ENCODE measurements around the gene PPCDC.
"Not testable (repeated sequence)": the region's sequence is repeated elsewhere in the genome, so short reads cannot be mapped to it uniquely, and the experiment has no call there.

The PPCDC gene

DNA sequence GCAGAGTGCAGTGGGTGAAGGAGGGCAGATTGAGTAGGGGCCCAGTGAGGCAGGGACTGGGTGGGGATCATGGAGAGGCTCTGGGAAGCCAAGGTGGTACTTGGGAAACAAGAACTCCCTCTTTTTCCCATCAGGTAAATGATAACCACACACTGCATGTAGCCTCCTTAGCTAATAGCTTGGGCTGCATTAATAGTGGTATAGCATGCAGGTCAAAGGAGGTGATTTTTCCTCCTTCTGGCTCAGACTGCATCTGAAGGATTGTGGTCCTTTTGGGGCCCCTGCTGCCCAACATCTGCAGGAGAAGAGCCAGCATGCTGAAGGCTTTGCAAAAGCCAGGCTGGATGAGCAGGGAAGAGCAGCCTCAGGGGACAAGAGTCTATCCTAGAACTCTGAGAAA is 45.4 kb downstream of the PPCDC start:
- DNase-seq (ENCODE audit: low spot score), result no peak

GRCh38 chr15:75069301-75069925 is 46.0 kb downstream of the PPCDC start:
- no peak for DNase-seq (ENCODE audit: low spot score)

- DNase-seq (ENCODE audit: low spot score), result no peak
Observed at GRCh38 chr15:75070674-75071073, 47.3 kb downstream of the PPCDC start.

DNA sequence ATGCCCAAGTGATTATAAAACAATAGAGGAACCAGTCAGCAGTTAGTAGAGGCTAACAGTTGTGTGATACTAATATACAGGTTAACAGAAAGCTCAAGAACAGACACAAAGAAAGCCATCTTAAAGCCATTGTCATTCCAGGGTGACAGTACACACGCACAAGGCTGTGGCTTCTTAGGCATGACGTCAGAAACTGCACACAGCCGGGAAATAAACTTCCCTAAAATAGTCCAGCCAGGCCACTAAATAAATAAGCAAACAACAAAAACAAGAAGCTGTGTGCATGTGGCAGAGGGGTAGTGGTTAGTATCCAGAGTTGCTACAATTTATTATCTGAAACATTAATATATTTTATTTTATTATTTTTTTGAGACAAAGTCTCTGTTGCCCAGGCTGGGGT is 49.8 kb downstream of the PPCDC start:
- no peak for DNase-seq (ENCODE audit: low spot score)

- no peak for DNase-seq (ENCODE audit: low spot score)
Observed at GRCh38 chr15:75076277-75076676, 52.9 kb downstream of the PPCDC start.

DNA sequence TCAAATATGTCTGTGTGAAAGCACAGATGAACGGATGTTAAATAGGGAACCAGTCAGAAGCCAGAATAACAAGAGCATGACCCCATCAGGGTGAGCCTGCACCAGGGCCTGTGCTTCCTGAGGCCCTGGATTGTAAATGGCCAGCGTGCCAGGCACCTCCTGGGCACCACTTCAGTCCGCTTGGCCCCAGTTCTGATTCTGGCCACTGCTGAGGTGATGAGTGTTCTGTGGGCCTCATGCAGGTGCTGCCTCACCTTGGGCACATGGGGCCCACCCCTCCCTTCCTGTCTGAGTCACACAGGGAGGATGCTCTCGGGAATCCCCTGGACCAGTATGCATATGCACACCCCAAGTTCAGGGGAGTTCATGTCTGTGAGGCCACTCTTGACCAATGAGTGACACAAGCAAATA is 54.2 kb downstream of the PPCDC start:
- not testable (repeated sequence) for DNase-seq (ENCODE audit: low spot score)

- no peak for DNase-seq (ENCODE audit: low spot score)
Observed at GRCh38 chr15:75081150-75081549, 57.8 kb downstream of the PPCDC start.

- DNase-seq (ENCODE audit: low spot score), result no peak
Observed at GRCh38 chr15:75082689-75083088, 59.3 kb downstream of the PPCDC start.

DNA sequence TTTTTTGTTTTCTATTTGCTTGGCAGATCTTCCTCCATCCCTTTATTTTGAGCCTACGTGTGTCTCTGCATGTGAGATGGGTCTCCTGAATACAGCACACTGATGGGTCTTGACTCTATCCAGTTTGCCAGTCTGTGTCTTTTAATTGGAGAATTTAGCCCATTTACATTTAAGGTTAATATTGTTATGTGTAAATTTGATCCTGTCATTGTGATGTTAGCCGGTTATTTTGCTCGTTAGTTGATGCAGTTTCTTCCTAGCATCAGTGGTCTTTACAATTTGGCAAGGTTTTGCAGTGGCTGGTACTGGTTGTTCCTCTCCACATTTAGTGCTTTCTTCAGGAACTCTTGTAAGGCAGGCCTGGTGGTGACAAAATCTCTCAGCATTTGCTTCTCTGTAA is 62.3 kb downstream of the PPCDC start:
- not testable (repeated sequence) for DNase-seq (ENCODE audit: low spot score)

DNA sequence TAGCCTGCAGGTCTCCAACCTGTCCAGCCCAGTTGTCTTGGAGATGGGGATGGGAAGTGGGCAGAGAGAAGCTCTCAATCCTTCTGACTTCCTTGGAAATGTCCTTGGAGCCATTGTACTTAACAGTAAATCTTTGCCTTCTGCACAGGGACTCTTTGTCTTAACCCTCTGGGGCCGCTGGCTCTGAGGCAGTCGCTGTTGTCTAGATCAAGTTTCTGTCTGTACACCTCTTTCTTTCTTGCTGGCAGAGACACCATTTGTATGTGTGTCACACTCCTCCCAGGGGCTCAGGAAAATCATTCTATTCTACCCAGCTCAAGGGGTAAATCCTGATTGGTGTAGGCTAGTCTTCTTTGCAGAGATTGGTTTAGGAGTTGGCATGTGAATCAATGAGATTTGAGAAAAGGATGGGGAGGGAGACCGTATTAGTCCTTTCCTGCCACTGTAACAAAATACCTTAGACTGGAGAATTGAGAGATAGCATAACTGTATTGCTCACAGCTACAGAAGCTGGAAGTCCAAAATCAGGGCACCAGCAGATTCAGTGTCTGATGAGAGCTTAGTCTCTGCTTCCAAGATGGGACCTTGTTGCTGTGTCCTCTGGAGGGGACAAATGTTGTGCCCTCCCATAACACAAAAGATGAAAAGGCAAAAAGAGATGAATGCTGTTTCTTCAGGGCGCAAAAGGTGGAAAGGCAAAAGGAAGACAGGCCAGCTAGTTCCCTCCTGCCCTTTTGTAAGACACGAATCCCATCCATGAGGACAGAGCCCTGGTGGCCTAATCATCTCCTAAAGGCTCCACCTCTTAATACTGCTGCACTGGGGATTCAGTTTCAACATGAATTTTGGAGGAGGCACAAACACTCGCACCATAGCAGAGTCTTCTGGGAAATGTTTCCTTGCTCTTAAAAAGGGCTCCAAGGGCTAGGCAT is 66.3 kb downstream of the PPCDC start:
- DNase-seq (ENCODE audit: low spot score), result no peak

GRCh38 chr15:75090388-75090734 is 67.0 kb downstream of the PPCDC start:
- no peak for DNase-seq (ENCODE audit: low spot score)

DNA sequence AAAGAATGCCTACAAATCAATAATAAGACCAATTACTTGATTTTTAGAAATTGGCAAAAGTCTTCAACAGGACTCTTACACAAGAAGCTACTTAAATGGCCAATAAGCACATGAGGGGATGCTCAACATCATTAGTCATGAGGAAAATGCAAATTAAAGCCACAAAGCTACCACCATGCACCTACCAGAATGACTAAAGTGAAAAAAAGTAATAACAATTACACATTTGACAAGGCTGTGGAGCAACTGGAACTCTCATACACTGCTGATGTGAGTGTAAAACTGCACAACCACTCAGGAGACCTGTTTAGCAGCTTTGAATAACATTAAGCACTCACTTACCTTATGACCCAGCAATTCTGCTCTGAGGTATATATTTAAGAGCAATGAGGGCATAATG is 68.4 kb downstream of the PPCDC start:
- no peak for DNase-seq (ENCODE audit: low spot score)

DNA sequence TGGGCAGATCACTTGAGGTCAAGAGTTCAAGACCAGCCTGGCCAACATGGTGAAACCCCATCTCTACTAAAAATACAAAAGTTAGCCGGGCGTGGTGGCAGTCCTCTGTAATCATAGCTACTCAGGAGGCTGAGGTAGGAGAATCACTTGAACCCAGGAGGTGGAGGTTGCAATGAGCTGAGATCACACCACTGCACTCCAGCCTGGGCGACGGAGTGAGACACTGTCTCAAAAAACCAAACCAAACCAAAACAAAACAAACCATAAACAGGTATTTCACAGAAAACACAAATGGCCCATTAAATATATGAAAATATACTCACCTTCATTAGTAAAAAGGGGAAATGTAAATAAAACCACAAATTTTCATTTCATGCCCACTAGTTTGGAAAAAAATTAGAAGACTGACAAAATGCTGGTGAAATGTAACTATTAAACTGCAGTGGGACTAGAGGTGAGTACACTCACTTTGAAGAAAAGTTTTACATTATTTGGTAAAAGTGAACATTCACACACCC is 71.6 kb downstream of the PPCDC start:
- DNase-seq (ENCODE audit: low spot score), result not testable (repeated sequence)

GRCh38 chr15:75095594-75095993 is 72.2 kb downstream of the PPCDC start:
- DNase-seq (ENCODE audit: low spot score), result no peak

DNA sequence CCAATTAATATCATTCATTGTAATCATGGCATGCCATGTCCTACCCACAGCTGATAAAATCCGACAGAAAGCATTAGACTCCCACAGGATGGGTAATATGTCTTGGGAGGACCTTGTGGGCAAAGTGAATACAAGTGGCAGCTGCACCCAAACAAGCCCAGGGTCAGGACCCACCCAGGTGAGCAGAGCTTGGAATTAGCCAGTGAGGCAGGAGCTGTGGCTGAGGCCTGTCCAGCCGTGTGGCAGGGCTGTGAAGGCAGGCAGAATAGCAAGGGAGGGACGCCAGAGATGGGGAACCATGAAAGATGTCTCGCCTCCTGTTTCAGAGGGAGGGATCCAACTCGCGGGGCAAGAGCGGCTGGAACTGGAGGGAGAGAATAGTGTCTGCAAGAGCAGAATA is 74.5 kb downstream of the PPCDC start:
- DNase-seq (ENCODE audit: low spot score), result no peak

DNA sequence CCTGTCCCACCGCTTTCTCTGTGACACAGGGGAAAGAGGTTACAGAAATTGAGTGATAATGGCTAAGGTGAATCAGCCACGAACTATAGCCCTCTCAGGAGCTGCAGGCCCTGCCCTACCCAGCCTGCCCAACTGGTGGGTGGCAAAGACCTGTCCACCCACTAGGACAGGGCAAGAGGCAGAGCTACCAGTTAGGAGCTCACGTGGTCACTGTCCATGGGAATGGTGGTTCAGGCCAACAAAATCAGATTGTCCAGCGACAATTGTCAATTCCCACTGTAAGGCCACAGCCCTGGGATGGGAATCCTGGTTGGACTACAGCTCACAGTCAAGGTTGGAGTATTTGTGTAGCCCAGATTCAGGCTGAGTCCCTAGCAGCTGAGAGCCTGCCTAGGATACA is 75.0 kb downstream of the PPCDC start:
- no peak for DNase-seq (ENCODE audit: low spot score)

Measured in hematopoietic multipotent progenitor cell treated with erythropoietin and hydrocortisone succinate and interleukin-3 and kit ligand, for 17 days (in vitro differentiated cells).